Hindlimb muscle (tissue), 1 donor: ENCODE results near the gene STAP2. TPM values are rescaled to one million over a fixed set of nuclear protein-coding genes. Genes with fewer than 3 reads are reported as not detected.
A peak's percentile ranks its signal among the peaks of the same experiment; 100 is the strongest.
"Not testable (repeated sequence)": the region's sequence is repeated elsewhere in the genome, so short reads cannot be mapped to it uniquely, and the experiment has no call there.

Source experiments
- DNase-seq: peaks from one replicate; pipeline ENCODE4 v3.0.0-alpha.2; 2013
- polyA plus RNA-seq: library from polyadenylated mRNA; unstranded; fragments of 120-200 nt; gene quantifications from one replicate; pipeline ENCODE4 v1.2.1, GENCODE V29; 2013; ENCODE audit not compliant: insufficient read length

The STAP2 gene
- polyA plus RNA-seq, 1 donor, result 5.9 TPM

DNA sequence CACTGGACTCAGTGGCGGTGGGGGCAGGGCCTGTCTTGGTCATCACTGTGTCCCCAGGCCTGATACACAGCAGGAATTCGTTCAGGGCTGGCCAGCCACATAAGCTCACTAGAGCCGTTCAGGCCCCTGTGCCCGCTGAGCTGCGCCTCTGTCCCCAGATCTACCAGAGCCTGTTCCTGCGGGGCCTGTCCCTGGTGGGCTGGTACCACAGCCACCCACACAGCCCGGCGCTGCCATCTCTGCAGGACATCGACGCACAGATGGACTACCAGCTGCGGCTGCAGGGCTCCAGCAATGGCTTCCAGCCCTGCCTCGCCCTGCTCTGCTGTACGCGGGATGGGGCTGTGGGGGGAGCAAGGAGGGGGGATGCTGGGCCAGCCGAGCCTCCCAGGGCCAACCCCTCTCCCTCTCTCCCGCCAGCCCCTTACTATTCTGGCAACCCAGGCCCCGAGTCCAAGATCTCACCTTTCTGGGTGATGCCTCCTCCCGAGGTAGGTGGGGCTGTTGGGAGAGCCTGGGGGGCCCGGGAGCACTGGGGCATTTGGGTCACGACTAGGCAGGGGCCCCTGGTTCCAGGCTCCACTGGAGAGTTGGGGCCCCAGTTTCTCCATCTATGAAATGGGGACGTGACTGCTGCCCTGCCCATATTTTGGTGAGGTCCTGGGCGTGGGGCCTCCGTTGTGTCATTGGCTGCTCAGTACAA, 18.6 kb upstream of the STAP2 start:
- DNase-seq, result no peak

DNA sequence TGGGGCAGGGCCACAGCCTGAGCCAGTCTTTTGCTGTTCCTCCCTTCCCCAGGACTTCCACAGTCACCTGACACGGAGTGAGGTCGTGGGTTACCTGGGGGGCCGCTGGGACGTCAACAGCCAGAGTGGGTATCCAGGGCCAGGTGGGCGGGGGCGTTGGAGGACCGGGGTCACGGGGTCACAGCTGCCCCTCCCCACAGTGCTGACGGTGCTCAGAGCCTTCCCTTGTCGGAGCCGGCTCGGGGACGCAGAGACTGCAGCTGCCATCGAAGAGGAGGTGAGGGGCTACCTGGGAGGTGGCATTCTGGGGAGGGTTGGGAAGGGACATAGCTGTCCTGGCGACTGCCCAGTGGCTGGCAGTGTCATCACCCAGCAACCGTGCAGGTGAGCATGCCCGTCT, 16.3 kb upstream of the STAP2 start:
- DNase-seq, result no peak

DNA sequence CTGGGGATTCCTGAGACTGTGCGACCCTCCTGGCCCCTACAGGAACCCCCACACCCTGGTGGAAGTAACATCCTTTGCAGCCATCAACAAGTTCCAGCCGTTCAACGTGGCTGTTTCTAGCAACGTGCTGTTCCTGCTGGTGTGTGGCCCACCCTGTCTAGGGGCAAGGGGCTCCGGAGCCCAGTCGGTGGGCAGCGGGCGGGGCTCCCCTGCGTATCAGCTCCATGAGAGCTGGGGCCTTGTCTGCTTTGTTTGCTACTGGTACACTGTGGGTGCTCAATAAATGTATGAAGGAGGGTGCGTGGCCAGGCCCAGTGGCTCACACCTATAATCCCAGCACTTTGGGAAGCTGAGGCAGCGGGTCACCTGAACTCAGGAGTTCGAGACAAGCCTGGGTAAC, 15.7 kb upstream of the STAP2 start:
- DNase-seq, result no peak

DNA sequence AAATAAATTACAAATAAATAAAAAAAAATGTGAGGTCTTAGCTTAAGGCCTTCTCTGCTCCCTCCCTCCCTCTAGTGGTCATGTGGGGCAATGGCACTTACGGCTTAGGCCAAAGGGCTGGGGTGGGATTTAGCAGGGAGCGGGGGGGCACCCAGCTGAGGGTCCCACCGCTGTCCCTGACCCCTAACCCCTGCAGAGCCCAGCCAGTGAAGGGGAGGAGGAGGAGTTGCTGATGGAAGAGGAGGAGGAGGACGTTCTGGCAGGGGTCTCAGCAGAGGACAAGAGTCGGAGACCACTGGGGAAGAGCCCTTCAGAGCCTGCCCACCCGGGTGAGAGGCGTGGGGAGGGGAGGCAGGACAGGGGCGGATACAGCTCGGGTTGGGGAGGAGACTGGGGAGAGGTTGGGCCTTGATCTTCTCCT, 14.1 kb upstream of the STAP2 start:
- DNase-seq, result no peak

DNA sequence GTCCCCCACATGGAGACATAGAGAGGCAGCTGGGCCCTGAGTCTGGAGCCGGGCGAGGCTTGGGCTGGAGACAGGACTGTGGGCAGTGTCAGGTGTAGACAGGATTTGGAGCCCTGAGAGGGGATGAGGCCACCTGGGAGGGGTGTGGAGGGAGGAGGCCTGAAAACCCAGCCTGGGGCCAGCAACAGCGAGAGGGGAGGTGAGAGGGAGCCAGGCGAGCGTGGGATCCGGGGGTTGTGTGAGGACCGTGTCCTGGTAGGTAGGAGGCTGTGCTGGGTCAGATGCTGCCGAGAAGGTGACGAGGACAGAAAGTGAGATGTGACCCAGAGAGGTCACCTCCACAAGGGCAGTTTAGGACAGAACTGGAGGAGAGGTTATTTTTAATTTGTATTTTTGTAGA, 12.1 kb upstream of the STAP2 start:
- no peak for DNase-seq

DNA sequence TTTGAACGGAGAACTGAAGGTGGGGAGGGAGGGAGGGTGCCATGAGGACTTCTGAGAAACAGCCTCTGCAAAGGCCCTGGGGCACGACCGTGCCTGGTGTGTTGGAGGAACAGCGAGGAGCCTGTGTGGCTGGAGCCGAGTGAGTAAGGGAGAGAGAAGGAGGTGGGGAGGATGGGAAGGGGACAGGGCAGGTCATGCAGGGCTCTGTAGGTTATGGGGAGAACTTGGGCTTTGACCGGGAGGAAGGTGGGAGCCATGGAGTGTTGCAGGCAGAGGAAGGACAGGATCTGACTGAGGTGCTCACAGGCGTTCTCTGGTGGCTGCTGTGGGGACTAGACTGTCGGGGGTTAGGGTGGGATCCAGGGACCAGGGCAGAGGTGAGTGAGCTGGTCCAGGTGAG, 11.5 kb upstream of the STAP2 start:
- DNase-seq, result no peak

DNA sequence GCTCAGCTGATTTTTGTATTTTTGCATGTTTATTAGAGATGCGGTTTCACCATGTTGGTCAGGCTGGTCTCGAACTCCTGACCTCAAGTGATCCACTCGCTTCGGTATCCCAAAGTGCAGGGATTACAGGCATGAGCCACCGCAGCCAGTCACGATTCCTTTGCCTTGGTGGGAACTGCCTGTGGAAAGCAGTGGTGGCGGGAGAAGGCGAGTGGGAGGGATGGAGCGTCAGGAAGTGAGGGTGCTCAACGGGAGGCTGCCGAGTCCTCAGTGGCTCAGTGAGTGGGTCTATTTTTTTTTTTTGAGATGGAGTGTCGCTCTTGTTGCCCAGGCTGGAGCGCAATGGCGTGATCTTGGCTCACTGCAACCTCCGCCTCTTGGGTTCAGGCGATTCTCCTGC, 10.6 kb upstream of the STAP2 start:
- not testable (repeated sequence) for DNase-seq

DNA sequence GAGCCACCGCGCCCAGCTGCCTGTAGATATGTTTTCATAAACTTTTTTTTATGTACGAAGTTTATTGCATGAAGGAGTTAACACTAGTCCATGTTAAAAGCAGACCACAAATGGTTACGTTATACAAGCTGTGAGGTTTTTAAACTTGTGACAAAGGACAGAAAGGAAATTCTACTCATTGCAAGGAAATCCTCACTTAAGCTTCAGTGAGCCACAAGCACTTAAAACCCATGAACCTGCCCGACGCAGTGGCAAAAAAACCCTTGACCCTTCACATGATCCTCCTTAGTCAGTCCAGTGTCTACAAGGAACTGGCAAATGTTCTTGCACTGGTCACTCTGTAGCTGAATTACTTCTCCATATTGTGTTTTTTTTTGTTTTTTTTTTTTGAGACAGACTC, 8.9 kb upstream of the STAP2 start:
- DNase-seq, result no peak

DNA sequence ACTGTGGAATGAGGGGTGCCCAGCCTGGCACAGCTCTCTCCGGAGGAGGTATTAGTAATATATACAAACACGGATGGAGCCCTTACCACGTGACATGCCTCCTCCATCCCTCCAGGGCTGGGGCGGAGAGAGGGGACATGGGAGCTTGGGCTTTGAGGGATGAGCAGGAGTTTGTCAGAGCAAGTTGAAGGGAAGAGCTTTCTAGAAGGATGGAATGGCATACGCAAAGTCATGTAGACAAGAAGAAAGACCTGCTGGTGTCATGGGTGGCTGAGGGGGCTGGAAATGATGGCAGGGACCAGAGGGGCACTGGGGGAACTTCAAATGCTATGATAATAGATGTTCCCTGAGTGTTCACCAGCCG, 7.4 kb upstream of the STAP2 start:
- DNase-seq, result no peak

DNA sequence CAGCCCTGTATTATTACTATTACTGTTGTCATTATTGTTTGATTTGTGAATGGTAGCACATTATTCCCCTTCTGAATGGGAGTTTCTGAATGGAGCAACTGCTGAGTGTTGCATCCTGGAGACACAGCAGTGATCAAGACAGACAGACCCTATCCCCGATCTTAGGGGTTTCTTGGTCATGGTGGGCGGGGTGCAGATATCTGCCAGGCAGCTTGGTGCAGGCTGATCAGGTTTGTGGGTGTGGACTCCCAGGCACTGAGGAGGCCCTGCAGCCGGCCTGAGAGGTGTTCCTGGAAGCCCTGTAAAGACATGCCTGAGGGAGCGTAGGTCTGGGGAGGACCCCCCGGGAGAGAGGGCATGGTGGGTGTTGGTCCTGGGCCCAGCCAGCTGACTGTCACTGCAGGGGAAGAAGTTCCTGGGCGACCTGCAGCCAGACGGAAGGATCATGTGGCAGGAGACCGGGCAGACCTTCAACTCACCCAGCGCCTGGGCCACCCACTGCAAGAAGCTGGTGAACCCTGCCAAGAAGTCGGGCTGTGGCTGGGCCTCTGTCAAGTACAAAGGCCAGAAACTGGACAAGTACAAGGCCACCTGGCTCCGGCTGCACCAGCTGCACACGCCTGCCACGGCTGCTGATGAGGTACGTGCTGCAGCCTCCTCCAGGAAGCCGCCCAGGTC, 6.9 kb upstream of the STAP2 start:
- no peak for DNase-seq

DNA sequence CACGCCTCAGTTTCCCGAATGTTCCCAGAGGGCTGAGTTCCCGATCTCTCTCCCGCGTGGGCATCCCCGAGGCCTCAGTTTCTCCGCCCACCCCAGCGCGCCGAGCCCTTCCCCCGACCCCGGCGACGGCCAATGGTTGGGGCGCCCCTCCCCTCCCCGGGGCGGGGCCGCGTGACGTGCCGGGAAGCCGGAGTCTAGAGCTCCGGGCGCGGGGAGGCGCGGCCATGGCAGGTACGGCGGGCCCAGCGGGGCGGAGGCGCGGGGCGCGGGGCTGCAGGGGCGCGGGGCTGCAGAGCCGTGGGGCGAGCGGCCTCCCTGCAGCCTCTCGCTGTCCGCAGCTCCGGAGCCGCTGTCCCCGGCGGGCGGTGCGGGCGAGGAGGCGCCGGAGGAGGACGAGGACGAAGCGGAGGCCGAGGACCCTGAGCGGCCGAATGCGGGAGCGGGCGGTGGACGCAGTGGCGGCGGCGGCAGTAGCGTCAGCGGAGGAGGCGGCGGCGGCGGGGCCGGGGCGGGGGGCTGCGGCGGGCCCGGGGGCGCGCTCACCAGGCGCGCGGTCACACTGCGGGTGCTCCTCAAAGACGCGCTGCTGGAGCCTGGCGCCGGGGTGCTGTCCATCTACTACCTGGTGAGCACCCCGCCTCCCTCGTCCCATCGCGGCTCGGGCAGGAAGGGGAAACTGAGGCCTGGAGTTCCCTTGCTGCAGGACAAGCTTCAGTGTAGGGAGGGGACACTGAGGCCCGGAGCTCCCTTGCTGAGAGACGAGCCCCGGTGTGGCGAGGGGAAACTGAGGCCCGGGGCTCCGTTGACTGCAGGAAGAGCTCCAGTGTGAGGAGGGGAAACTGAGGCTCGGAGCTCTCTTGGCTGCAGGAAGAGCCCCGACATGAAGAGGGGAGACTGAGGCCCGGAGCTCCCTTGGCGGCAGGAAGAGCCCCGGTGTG, 5.0 kb upstream of the STAP2 start, which contains the start of gene MPND:
TSS of gene MPND (plus strand) at position 193 of the 938 bp plus-strand sequence. CDS start at position 225, 32 bp downstream.
- DNase-seq, result peak; percentile 95

DNA sequence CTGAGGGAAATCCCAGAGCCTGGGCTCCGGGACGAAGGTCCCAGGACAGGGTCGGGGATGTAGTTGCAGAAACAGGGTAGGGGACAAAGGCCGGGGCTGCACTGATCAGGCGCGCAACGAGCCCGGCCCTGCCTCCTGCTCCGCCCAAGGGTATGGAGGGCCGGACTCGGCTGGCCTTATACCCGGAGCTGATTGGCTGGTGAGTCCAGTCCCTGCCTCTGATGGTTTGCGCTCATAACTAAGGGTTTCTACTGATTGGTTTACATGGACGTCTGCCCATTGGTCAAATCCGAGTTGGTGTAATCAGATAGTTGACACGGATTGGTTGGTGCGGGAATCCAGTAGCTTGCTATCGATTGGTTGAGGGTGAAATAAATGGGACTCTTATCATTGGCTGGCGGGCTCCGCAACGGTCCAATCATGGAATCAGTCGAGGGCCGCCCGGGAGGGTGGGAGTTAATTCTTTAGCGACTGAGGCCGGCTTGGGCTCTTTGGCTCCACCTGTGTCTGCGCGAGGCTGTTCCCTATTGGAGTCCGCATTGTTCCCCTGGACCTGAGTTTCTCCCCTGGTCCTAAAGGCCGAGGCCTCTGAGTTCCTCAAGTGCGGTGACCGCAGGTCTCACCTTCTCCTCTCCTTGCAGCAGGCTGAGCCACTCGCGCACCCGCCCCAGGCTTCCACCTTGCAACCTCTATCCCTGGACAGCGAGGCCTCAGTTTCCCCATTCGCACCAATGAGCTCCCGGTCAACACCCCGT, 4.2 kb upstream of the STAP2 start:
- peak; percentile 99 for DNase-seq

DNA sequence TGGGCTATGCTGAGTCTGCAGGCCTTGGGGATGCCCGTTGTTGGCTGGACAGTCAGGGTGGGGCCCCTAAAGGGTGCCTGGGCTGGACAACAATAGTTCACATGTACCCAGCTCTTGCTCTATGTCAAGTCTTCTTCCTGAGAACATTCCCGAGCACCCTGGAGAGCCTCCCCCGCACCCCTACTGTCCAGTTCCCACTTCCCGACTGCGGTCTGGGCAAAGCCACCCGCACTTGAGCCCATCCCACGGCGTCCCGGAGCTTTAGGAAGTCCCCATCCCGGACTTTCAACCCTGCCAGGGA, 3.6 kb upstream of the STAP2 start:
- DNase-seq, result no peak

DNA sequence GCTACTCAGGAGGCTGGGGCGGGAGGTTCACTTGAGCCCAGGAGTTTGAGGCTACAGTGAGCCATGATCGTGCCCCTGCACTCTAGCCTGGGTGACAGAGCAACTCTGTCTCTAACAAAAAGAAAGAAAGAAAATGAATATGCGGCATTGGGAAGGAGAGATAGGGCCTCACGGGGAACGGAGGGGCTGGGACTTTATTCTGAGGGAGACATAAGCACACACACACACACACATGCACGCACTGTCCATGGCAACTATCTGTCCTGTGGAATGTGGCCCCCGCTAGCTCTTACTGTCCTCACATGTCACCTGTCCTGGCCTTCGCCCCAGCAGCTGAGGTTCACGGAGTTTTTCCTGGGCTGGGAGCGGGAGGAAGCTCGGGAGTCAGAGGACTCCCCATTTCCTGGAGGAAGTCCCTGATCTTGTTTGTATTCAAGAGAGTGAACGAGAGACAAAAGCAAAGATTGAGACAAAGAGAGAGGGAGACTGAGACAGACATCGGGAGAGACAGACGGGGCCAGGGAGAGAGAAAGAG, 654 bp downstream of the STAP2 start:
- DNase-seq, result peak; percentile 25

DNA sequence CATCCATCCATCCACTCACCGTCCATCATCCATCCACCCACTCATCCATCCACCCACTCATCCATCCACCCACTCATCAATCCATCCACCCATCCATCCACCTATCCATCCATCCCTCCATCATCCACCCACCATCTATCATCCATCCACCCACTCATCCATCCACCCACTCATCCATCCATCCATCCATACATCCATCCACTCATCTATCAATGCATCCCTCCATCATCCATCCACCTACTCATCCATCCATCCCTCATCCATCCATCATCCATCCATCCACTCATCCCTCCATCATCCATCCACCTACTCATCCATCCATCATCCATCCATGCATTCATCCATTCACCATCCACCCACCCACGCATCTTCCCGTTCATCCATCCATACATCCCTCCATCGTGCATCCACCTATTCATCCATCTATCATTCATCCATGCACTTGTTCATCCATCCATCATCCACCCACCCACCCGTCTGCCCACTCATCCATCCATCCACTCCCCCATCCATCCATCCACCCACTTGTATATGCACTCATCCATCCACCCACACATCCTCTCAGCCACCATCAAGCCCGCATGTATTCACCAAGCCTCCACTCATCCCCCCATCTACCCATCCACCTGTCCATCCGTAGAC, 3.6 kb downstream of the STAP2 start:
- no peak for DNase-seq

DNA sequence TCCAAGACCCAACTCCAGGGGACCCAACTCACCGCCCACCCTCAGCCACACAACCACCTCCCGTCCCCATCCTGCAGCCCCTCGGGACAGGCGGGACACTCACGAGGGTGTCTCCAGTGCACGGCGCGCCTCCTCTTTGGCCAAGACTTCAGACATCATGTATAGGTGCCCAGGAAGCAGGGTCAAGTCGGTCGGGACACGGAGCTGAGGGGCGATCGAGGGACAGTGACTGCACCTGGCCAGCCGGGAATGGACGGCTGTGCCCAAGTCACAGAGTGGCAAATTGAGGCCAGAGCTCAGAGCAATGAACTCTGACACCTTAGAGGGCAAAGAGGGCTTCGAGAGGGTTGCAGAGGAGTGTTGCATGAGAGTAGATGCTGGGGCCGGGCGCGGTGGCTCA, 8.8 kb downstream of the STAP2 start:
- no peak for DNase-seq

DNA sequence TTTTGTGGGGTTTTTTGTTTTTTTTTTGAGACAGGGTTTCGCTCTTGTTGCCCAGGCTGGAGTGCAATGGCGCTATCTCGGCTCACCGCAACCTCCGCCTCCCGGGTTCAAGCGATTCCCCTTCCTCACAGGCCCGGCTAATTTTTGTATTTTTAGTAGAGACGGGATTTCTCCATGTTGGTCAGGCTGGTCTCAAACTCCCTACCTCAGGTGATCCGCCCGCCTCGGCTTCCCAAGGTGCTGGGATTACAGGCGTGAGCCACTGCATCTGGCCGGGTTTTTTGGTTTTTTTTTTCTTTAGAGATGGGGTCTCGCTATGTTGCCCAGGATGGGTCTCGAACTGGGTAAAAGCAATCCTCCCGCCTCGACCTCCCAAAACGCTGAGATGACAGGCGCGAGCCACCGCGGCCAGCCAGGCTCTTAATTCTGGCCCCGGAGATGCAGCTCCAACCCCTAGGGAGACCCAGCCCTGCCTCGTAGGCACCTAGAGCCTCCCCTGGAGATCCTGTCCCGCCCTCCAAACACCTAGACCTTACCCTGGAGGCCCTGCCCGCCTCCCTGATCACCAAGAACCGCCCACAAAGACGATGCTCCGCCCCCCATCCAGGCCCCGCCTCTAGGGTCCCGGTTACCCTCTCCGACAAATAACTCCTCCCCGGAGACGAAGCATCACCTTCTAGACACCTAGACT, 9.5 kb downstream of the STAP2 start:
- not testable (repeated sequence) for DNase-seq

DNA sequence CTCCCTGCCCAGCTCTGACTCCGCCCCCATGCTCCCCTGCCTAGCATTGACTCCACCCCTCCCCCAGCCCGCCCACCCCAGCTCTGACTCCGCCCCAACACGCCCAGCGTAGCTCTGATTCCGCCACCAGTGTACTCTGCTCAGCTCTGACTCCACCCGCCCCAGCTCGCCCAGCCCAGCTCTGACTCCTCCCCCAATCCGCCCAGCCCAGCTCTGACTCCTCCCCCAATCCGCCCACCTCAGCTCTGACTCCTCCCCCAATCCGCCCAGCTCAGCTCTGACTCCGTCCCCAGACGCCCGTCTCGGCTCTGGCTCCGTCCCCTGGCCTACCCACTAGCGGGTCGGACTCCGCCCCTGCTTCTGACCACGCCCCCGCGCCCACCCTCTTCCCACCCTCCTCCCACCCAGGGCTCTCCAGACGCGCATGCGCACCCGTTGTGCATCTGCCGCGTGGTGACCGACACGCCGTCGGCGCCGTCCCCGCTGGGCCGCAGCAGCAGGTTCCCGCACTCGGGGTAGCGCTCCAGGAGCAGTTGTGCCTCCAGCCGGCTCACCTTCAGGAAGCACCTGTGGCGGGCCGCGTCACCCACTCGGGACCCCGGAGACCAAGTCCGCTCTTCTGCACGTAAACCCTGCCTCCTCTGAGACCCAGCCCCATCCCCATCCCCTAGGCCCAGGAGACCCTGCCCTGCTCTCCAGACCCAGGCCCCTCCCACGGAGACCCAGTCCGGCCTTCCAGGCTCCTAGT, 10.2 kb downstream of the STAP2 start:
- peak; percentile 90 for DNase-seq

DNA sequence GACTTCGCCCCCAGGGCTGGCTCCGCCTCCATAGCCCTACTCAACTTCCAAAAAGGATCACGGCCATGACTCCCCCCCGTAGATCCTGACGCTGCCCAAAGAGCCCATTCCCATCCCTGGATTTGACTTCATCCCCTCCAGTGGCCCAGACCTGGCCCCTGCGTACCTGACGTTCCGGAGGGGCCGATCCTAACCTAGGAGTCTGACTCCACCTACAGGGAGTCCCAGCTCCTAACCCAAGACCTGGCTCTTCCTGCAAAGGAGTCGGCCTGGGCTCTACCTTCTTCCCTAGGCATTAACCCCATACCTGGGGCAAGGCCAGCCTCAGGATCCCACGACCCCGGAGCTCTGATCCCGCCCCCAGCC, 10.8 kb downstream of the STAP2 start:
- no peak for DNase-seq

DNA sequence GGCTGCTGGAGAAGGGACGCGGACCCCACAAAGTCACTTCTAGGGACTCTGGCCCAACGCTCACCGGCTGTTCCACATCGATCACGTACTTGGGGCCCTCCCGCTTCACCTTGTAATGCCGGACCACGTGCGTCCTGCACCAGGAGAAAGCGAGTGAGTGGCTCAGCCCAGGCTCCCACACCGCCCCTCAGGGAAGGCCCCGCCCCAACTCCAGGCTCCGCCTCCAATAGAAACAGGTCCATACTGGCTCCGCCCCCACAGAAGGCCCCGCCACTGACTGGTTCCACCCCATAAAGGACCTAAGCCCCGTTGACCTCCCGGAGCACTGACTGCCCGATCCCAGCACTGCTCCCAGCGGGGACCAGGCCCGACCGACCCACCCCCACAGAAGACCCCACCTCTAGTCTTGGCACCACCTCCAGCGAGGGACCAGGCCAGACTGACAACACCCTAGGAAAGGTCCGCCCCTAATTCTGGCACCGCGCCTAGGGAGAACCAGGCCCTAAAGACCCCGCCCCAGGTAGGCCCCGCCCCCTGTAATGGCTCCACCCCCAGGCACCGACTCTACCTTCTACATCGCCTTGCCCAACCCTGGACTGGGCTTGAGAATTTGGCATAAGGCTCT, 11.3 kb downstream of the STAP2 start:
- DNase-seq, result peak; percentile 31
